Hepatocyte (in vitro differentiated cells): ENCODE data around the gene TFF2. TPM values are rescaled to one million over a fixed set of nuclear protein-coding genes. Genes with fewer than 3 reads are reported as not detected.

ENCODE experiments used
- DNase-seq: peaks from one replicate; pipeline ENCODE4 v3.0.0-alpha.2; 2016; ENCODE audit warnings: low spot score
- H2AFZ ChIP-seq: fragments of 200-600 bp; sonication (generic); 2 replicates; pipeline ENCODE4 v1.6.0; 2016; ENCODE audit warnings: antibody characterized with exemption, mild to moderate bottlenecking
- H3K27ac ChIP-seq: fragments of 200-600 bp; sonication (generic); 2 replicates; pipeline ENCODE4 v1.5.1; 2016; ENCODE audit warnings: mild to moderate bottlenecking
- H3K27me3 ChIP-seq: fragments of 200-600 bp; sonication (generic); 2 replicates; pipeline ENCODE4 v1.6.1; 2016
- H3K36me3 ChIP-seq: fragments of 200-600 bp; sonication (generic); replicated peaks from 2 replicates; pipeline ENCODE4 v1.5.1; 2016; ENCODE audit warnings: low read depth; ENCODE audit not compliant: insufficient read depth
- H3K4me1 ChIP-seq: fragments of 200-600 bp; sonication (generic); 2 replicates; pipeline ENCODE4 v1.5.1; 2016; ENCODE audit warnings: mild to moderate bottlenecking, moderate library complexity; ENCODE audit not compliant: insufficient read depth
- H3K4me2 ChIP-seq: fragments of 200-600 bp; sonication (generic); 2 replicates; pipeline ENCODE4 v1.6.0; 2016
- H3K4me3 ChIP-seq: fragments of 200-600 bp; sonication (generic); 2 replicates; pipeline ENCODE4 v1.5.1; 2016; ENCODE audit warnings: mild to moderate bottlenecking
- H3K79me2 ChIP-seq: fragments of 200-600 bp; sonication (generic); 2 replicates; pipeline ENCODE4 v1.6.0; 2017; ENCODE audit warnings: mild to moderate bottlenecking
- H3K9me2 ChIP-seq: fragments of 200-600 bp; sonication (generic); replicated peaks from 2 replicates; pipeline ENCODE4 v1.6.0; 2017; ENCODE audit warnings: mild to moderate bottlenecking; ENCODE audit not compliant: insufficient read depth
- H3K9me3 ChIP-seq: fragments of 200-600 bp; sonication (generic); 2 replicates; pipeline ENCODE4 v1.5.1; 2016; ENCODE audit warnings: low read depth, mild to moderate bottlenecking
- H4K20me1 ChIP-seq: fragments of 200-600 bp; sonication (generic); 2 replicates; pipeline ENCODE4 v1.6.0; 2016; ENCODE audit warnings: mild to moderate bottlenecking; ENCODE audit not compliant: insufficient read depth, poor library complexity, severe bottlenecking
- EZH2 ChIP-seq: fragments of 200-600 bp; sonication (generic); IDR thresholded peaks from 2 replicates; pipeline ENCODE4 v1.6.1; 2016; ENCODE audit warnings: antibody characterized with exemption, mild to moderate bottlenecking, borderline replicate concordance
- EZH2phosphoT487 ChIP-seq: fragments of 200-600 bp; sonication (generic); IDR thresholded peaks from one replicate; pipeline ENCODE4 v1.6.1; 2018; ENCODE audit warnings: antibody characterized with exemption, mild to moderate bottlenecking, low read depth, moderate library complexity; ENCODE audit not compliant: unreplicated experiment, severe bottlenecking
- WGBS: methylation state at CpG from one replicate; pipeline ENCODE4 v1.1.6; 2016; ENCODE audit warnings: low lambda C conversion rate; ENCODE audit errors: missing lambda C conversion rate; 5-methylcytosine and 5-hydroxymethylcytosine counted together
- polyA plus RNA-seq: library from polyadenylated mRNA; unstranded; fragments of >200 nt; fragmentation: Nextera tagmentation; extraction: Ambion mirVana; gene quantifications from 2 replicates; pipeline ENCODE4 v1.2.1, GENCODE V29; 2016
- total RNA-seq: library from RNA; depleted of rRNA; stranded (reverse); fragments of >200 nt; gene quantifications from 2 replicates; pipeline ENCODE4 v1.2.3, GENCODE V29; 2014
- TF ChIP-seq, protein P1 (sequence below): fragments of 200-600 bp; sonication (generic); IDR thresholded peaks from 2 replicates; pipeline ENCODE4 v1.5.1; 2016; ENCODE audit warnings: antibody characterized with exemption, mild to moderate bottlenecking; ENCODE audit not compliant: poor library complexity

The TFF2 gene
- total and polyA plus RNA-seq, 2 experiments from 2014 or later, result 23.9 to 28.1 TPM

DNA sequence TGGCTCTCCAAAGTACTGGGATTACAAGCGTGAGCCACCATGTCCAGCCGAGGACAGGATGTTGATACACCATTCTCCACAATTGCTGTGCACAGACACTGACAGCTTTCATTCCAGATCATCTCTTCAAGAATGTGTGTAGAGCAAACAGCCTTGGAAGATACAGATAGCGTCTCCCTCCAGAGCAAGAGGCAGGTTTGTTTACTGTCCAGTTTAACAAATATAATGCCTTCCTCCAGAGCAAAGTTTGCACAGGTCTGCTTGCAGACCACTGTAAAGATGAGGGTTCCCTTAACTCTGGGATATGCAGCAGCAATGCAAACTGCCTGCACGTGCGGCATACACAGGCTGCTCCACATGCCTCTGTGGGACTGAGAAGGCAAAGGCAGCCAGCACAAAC, 40.5 kb upstream of the TFF2 start:
- Histone ChIP-seq H2AFZ (no peak overlapping the region), H3K4me1 (no peaks in the 10 kb centered on the region), H4K20me1 (no peaks in the 10 kb centered on the region), H3K79me2 (no peaks in the 10 kb centered on the region), H3K4me2 (no peak overlapping the region), H3K27ac (no peak overlapping the region), H3K27me3 (no peaks in the 10 kb centered on the region), H3K36me3 (no peaks in the 10 kb centered on the region), H3K9me3 (no peaks in the 10 kb centered on the region), H3K9me2 (no peaks in the 10 kb centered on the region), H3K4me3 (no peak overlapping the region)
- TF ChIP-seq EZH2 (no peak), EZH2phosphoT487 (no peak)
- TF ChIP-seq, protein P1, sequence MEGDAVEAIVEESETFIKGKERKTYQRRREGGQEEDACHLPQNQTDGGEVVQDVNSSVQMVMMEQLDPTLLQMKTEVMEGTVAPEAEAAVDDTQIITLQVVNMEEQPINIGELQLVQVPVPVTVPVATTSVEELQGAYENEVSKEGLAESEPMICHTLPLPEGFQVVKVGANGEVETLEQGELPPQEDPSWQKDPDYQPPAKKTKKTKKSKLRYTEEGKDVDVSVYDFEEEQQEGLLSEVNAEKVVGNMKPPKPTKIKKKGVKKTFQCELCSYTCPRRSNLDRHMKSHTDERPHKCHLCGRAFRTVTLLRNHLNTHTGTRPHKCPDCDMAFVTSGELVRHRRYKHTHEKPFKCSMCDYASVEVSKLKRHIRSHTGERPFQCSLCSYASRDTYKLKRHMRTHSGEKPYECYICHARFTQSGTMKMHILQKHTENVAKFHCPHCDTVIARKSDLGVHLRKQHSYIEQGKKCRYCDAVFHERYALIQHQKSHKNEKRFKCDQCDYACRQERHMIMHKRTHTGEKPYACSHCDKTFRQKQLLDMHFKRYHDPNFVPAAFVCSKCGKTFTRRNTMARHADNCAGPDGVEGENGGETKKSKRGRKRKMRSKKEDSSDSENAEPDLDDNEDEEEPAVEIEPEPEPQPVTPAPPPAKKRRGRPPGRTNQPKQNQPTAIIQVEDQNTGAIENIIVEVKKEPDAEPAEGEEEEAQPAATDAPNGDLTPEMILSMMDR, result no peak
- no peak for DNase-seq
- 68% methylated on average over 5 of the region's 5 CpGs for WGBS

DNA sequence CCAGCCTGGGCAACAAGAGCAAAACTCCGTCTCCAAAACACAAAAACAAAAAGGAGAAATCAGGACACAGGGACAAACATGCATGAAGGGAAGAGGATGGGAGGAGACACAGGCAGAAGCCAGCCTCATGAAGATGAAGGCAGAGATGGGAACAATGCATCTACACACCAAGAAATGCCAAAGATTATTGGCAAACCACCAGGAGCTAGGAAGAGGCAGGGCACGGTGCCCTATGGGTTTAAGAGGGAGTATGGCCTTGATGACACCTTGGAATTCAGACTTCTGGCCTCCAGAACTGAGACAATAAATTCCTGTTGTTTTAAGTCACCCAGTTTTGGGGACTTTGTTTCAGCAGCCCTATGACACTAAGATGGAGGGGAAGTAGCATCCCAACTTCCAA, 39.9 kb upstream of the TFF2 start:
- Histone ChIP-seq H3K27ac (no peak overlapping the region), H3K9me2 (no peaks in the 10 kb centered on the region), H3K27me3 (no peaks in the 10 kb centered on the region), H3K4me3 (no peak overlapping the region), H3K4me1 (peaks cover 1% of the 10 kb centered on the region), H2AFZ (no peak overlapping the region), H4K20me1 (no peaks in the 10 kb centered on the region), H3K79me2 (no peaks in the 10 kb centered on the region), H3K4me2 (no peak overlapping the region), H3K9me3 (no peaks in the 10 kb centered on the region), H3K36me3 (no peaks in the 10 kb centered on the region)
- DNase-seq, result no peak
- WGBS, result 87% methylated on average over 2 of the region's 2 CpGs
- TF ChIP-seq EZH2phosphoT487 (no peak), EZH2 (no peak)
- TF ChIP-seq, protein P1, result no peak

DNA sequence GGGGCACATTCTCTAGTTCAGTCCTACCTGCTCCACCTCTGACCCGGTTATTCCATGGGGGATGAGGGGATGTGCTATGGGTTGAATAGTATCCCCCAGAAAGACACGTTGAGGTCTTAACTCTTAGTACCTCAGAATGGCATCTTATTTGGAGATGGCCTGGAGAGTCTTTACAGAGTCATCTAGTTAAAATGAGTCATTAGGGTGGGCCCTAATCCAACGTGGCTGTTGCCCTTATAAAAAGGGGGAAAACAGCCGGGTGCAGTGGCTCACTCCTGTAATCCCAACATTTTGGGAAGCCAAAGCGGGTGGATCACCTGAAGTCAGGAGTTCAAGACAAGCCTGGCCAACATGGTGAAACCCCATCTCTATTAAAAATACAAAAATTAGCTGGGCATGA, 39.4 kb upstream of the TFF2 start:
- Histone ChIP-seq H4K20me1 (no peaks in the 10 kb centered on the region), H3K9me3 (no peaks in the 10 kb centered on the region), H3K4me1 (peaks cover 4% of the 10 kb centered on the region), H3K4me2 (no peak overlapping the region), H3K9me2 (no peaks in the 10 kb centered on the region), H3K4me3 (no peak overlapping the region), H3K79me2 (no peaks in the 10 kb centered on the region), H3K27ac (peak overlapping the region; percentile 80), H3K36me3 (no peaks in the 10 kb centered on the region), H2AFZ (no peak overlapping the region), H3K27me3 (no peaks in the 10 kb centered on the region)
- 77% methylated on average over 5 of the region's 5 CpGs for WGBS
- no peak for DNase-seq
- TF ChIP-seq EZH2phosphoT487 (no peak), EZH2 (no peak)
- TF ChIP-seq, protein P1, result no peak

DNA sequence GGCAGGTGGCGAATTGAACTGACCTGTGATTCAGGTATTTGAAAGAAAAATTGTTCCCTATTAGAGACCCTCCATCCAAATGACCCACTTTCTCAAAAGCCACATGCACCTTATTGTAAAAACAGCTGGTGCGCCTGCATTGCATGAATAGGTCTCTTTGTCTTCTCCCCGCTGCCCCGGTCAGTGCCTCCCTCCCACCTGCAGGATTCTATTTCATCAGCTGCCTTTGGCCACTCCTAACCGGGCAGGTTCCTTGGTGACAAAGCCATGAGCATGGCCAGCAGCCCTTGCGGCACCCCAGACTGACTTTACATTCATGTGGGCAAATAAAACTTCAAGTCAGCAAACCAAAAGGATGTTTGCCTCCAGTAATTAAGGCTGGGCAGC, 38.6 kb upstream of the TFF2 start:
- Histone ChIP-seq H3K27me3 (no peaks in the 10 kb centered on the region), H4K20me1 (no peaks in the 10 kb centered on the region), H3K79me2 (no peaks in the 10 kb centered on the region), H3K36me3 (no peaks in the 10 kb centered on the region), H3K4me1 (peaks cover 8% of the 10 kb centered on the region), H3K9me3 (no peaks in the 10 kb centered on the region), H3K4me3 (no peak overlapping the region), H3K4me2 (peak overlapping the region; percentile 64), H3K9me2 (no peaks in the 10 kb centered on the region), H3K27ac (peak overlapping the region; percentile 80), H2AFZ (peak overlapping the region; percentile 66)
- 51% methylated on average over 6 of the region's 6 CpGs for WGBS
- DNase-seq, result peak; percentile 64
- TF ChIP-seq EZH2, result no peak
- TF ChIP-seq, protein P1, result no peak
- TF ChIP-seq EZH2phosphoT487, result no peak
